Endothelial cell of umbilical vein (primary cell): ENCODE results near the gene KATNAL1. TPM values are rescaled to one million over a fixed set of nuclear protein-coding genes. Genes with fewer than 3 reads are reported as not detected.

Source experiments
- BruUV-seq: library from RNA; stranded (reverse); fragments of 400-500 nt; replicated peaks from 2 replicates; lab custom pipeline; 2021; lab: Mats Ljungman, UMichigan
- CTCF ChIA-PET: fragments of 300-600, 350-600 bp; sonication (Branson Sonifier 250); formaldehyde crosslinking; loops from one replicate; lab custom pipeline; 2021; ENCODE audit warnings: antibody characterized with exemption, inconsistent platforms; lab: Charles Lee
- POLR2A ChIA-PET: fragments of 300-600, 350-600 bp; sonication (Branson Sonifier 250); formaldehyde crosslinking; loops from one replicate; lab custom pipeline; 2021; ENCODE audit warnings: antibody characterized with exemption, inconsistent platforms; lab: Charles Lee
- DNase-seq: peaks from one replicate; pipeline ENCODE4 v3.0.0-alpha.2; 2011; ENCODE audit warnings: low read depth, low spot score
- FAIRE-seq: peaks from 2 replicates; lab custom pipeline; 2011; peaks lifted over from hg19 to GRCh38; lab: Jason Lieb, UNC
- H2AFZ ChIP-seq: 2 replicates; pipeline ENCODE4 v1.6.0; 2012; ENCODE audit warnings: low read depth, low read length, control low read depth, inconsistent platforms
- H3K27ac ChIP-seq: 2 replicates; pipeline ENCODE4 v1.5.1; 2011; ENCODE audit warnings: low read depth, mild to moderate bottlenecking, control low read depth, low read length, moderate library complexity; ENCODE audit not compliant: insufficient read depth
- H3K27me3 ChIP-seq, 2 experiments: 2 replicates each; pipeline versions ENCODE4 v1.6.0 to v1.6.1; 2011; ENCODE audit warnings: low read length in 2 of 2, mixed read lengths in 1 of 2; ENCODE audit not compliant: control insufficient read depth in 2 of 2, insufficient read depth in 2 of 2
- H3K36me3 ChIP-seq, 2 experiments: 2 replicates in 1 of 2; 3 replicates in 1 of 2; pipeline ENCODE4 v1.5.1; 2011; ENCODE audit warnings: low read length in 2 of 2, mild to moderate bottlenecking in 1 of 2, moderate library complexity in 1 of 2; ENCODE audit not compliant: control insufficient read depth in 2 of 2, insufficient read depth in 2 of 2; ENCODE audit errors: extremely low read depth in 1 of 2
- H3K4me1 ChIP-seq: 3 replicates; pipeline ENCODE4 v1.5.1; 2011; ENCODE audit warnings: mild to moderate bottlenecking, low read length; ENCODE audit not compliant: control insufficient read depth, insufficient read depth; ENCODE audit errors: extremely low read depth
- H3K4me2 ChIP-seq: 2 replicates; pipeline ENCODE4 v1.6.1; 2011; ENCODE audit warnings: low read length, control low read depth, mixed read lengths; ENCODE audit not compliant: insufficient read depth
- H3K4me3 ChIP-seq, 3 experiments: fragments of 200-600 bp in 1 of 3; sonication (generic), shearing (Covaris generic) in 1 of 3; replicated peaks in 1 of 3; 2 replicates each; pipeline ENCODE4 v1.5.1; 2011 to 2016; ENCODE audit warnings: control low read depth in 3 of 3, low read length in 3 of 3, mild to moderate bottlenecking in 2 of 3, inconsistent platforms in 1 of 3, low read depth in 1 of 3, moderate library complexity in 1 of 3; ENCODE audit not compliant: insufficient read depth in 1 of 3
- H3K79me2 ChIP-seq: 2 replicates; pipeline ENCODE4 v1.6.0; 2012; ENCODE audit warnings: low read length, inconsistent platforms; ENCODE audit not compliant: control insufficient read depth, insufficient read depth
- H3K9ac ChIP-seq: replicated peaks from 2 replicates; pipeline ENCODE3; 2011; ENCODE audit warnings: low read length, control low read depth; ENCODE audit not compliant: insufficient read depth; ENCODE audit errors: extremely low read depth
- H3K9me1 ChIP-seq: replicated peaks from 3 replicates; pipeline ENCODE4 v1.6.0; 2011; ENCODE audit warnings: mild to moderate bottlenecking, low read length; ENCODE audit not compliant: control insufficient read depth, insufficient read depth; ENCODE audit errors: extremely low read depth
- H3K9me3 ChIP-seq: replicated peaks from 2 replicates; pipeline ENCODE4 v1.5.1; 2012; ENCODE audit warnings: low read length, inconsistent platforms; ENCODE audit not compliant: control insufficient read depth, insufficient read depth
- H4K20me1 ChIP-seq: replicated peaks from 2 replicates; pipeline ENCODE3; 2011; ENCODE audit warnings: mild to moderate bottlenecking, low read length; ENCODE audit not compliant: control insufficient read depth, insufficient read depth; ENCODE audit errors: extremely low read depth
- CTCF ChIP-seq, 2 donors: IDR thresholded peaks; 1 replicate in 1 of 2; 2 replicates in 1 of 2; pipeline ENCODE4 v1.5.1; 2011; ENCODE audit warnings: low read length in 2 of 2, mild to moderate bottlenecking in 2 of 2, moderate library complexity in 2 of 2, control low read depth in 1 of 2, inconsistent platforms in 1 of 2, low read depth in 1 of 2; ENCODE audit not compliant: insufficient read depth in 1 of 2; ENCODE audit errors: extremely low read depth in 1 of 2
- EZH2 ChIP-seq: IDR thresholded peaks from 2 replicates; pipeline ENCODE4 v1.6.1; 2012; ENCODE audit warnings: borderline replicate concordance, low read depth, mild to moderate bottlenecking, moderate library complexity, low read length, inconsistent platforms; ENCODE audit not compliant: severe bottlenecking
- FOS ChIP-seq: IDR thresholded peaks from 2 replicates; pipeline ENCODE4 v1.6.1; 2011; ENCODE audit warnings: mild to moderate bottlenecking, low read length, moderate library complexity, borderline replicate concordance; ENCODE audit not compliant: insufficient read depth
- GATA2 ChIP-seq: IDR thresholded peaks from 2 replicates; pipeline ENCODE4 v1.7.0; 2011; ENCODE audit warnings: low read depth, mild to moderate bottlenecking, moderate library complexity, mixed read lengths, low read length; ENCODE audit not compliant: insufficient read length, insufficient read depth
- JUN ChIP-seq: IDR thresholded peaks from 2 replicates; pipeline ENCODE4 v1.6.1; 2011; ENCODE audit warnings: borderline replicate concordance, low read depth; ENCODE audit not compliant: insufficient read length, insufficient read depth
- MAX ChIP-seq: IDR thresholded peaks from 2 replicates; pipeline ENCODE4 v1.6.1; 2011; ENCODE audit not compliant: insufficient read depth, insufficient read length
- MYC ChIP-seq: IDR thresholded peaks from one replicate; pipeline ENCODE4 v1.6.1; 2011; ENCODE audit warnings: mild to moderate bottlenecking, low read depth, low read length
- POLR2A ChIP-seq: IDR thresholded peaks from 2 replicates; pipeline ENCODE4 v1.6.1; 2012; ENCODE audit warnings: low read depth, mild to moderate bottlenecking, control low read depth, low read length
- POLR2AphosphoS5 ChIP-seq: IDR thresholded peaks from 2 replicates; pipeline ENCODE4 v1.6.1; 2012; ENCODE audit warnings: low read depth, mild to moderate bottlenecking, control low read depth, low read length, moderate library complexity; ENCODE audit not compliant: insufficient read depth
- dilution Hi-C: fragments of 300-500 bp; cut with MboI; formaldehyde crosslinking; loops from one replicate; pipeline ENCODE4 v1.15.0; 2019; ENCODE audit warnings: low sequenced_read_pairs; ENCODE audit not compliant: extremely low pct_ligation_motif_present
- intact Hi-C: fragments of 100-400 bp; cut with micrococcal nuclease; formaldehyde crosslinking; loops from one replicate; pipeline ENCODE4 v1.10.0; 2022
- polyA plus RNA-seq, 4 experiments: library from polyadenylated mRNA; depleted of rRNA in 3 of 4; stranded (reverse) in 3 of 4; unstranded in 1 of 4; fragments of >200 nt; gene quantifications; 2 replicates each; pipeline versions ENCODE4 v1.2.1 to v1.2.3, GENCODE V29; 2011 to 2012; ENCODE audit warnings: missing spikeins in 1 of 4
- total RNA-seq: library from RNA; stranded (reverse); gene quantifications from 2 replicates; pipeline ENCODE4 v1.2.3, GENCODE V29; 2021

The KATNAL1 gene
- total and polyA plus RNA-seq, 2 donors (not counting 3 experiments of a cell fraction or from before 2014, with no cell fraction given) = 7.2 to 49.2 TPM

- ChIA-PET CTCF (interaction anchor here (2.4 kb wide), 1 partner anchor 10 kb away, joined by 9 read pairs; no protein-coding TSS in a partner anchor), POLR2A (no interaction called here)
- BruUV-seq = no TSS peak
- H2AFZ ChIP-seq = no peak overlapping the region
- dilution Hi-C loops (no loop called here), intact Hi-C loops (no loop called here)
- H3K9me3 ChIP-seq = no peaks in the 10 kb centered on the region
- H3K4me3 ChIP-seq = no peak overlapping the region
- no peaks in the 10 kb centered on the region for H3K79me2 ChIP-seq
- no peak overlapping the region for H3K27ac ChIP-seq
- no peak overlapping the region for H3K4me2 ChIP-seq
- H3K36me3 ChIP-seq = peaks cover 0 to 3% of the 10 kb centered on the region in 2 experiments
- DNase-seq (no peak), FAIRE-seq (no peak)
- H3K9me1 ChIP-seq = no peaks in the 10 kb centered on the region
- no peaks in the 10 kb centered on the region for H3K4me1 ChIP-seq
- H3K27me3 ChIP-seq = no peaks in the 10 kb centered on the region
- TF ChIP-seq POLR2A = no peak
- no peak for TF ChIP-seq POLR2AphosphoS5
- TF ChIP-seq JUN = no peak
- no peak for TF ChIP-seq MYC
- no peak for TF ChIP-seq FOS
- no peak for TF ChIP-seq MAX
- TF ChIP-seq CTCF (IDR thresholded peaks at IDR 0.05; ENCODE audit: extremely low read depth in 1 of 2, insufficient read depth in 1 of 2, low read depth in 1 of 2, low read length in 2 of 2) = no peak
- no peak for TF ChIP-seq EZH2
- TF ChIP-seq GATA2 = no peak
- H3K9ac ChIP-seq = no peak overlapping the region
- H4K20me1 ChIP-seq = peaks cover 2% of the 10 kb centered on the region
Observed at GRCh38 chr13:30241532-30241931, 65.8 kb downstream of the KATNAL1 start.
